Adrenal gland (tissue), 5 donors: ENCODE data around the gene ABL1.

ENCODE experiments used
- POLR2A ChIP-seq, 2 donors: fragments of 450-650 bp; IDR thresholded peaks; one replicate each; pipeline ENCODE4 v1.6.1; 2017; ENCODE audit warnings: antibody characterized with exemption in 2 of 2, mild to moderate bottlenecking in 2 of 2, moderate library complexity in 1 of 2
- TF ChIP-seq, protein P1 (sequence below), 6 experiments: fragments of 450-650 bp in 4 of 6; fragments of 200-600 bp in 2 of 6; sonication (generic) in 1 of 6; IDR thresholded peaks; 1 replicate in 5 of 6; 2 replicates in 1 of 6; pipeline versions ENCODE4 v1.5.1 to v1.8.0; 2016 to 2021; ENCODE audit warnings: antibody characterized with exemption in 6 of 6, mild to moderate bottlenecking in 2 of 6, moderate library complexity in 1 of 6
- donor health status: DM: no; HTN: no; CAD: no.

DNA sequence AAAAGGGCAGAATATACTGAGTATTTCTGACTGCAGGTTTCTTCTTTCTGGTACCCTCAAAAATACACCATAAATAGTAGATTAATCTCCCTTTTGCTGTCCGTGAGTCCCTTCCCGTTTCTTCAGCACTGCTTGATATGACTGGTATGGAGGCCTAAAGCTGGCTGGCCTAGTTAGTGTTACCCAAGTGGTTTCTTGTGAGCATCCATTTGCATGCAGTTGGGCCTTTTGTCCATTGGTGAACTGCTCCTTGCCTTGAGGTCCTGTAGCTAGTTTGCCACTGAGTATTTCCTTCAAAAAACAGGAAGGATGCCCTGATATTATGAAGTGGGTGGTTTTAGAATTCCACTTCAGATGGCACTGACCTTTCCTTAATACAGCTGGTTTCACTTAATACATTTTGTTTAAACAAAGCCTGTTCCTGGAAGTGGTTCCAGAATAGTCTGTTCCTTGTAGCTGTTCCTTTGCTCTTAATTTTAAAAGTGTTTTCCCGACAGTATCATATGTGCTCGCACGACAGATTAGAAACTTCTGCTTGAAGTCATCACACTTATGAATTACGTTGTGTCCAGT is 40.0 kb upstream of the ABL1 start:
- TF ChIP-seq, protein P1, sequence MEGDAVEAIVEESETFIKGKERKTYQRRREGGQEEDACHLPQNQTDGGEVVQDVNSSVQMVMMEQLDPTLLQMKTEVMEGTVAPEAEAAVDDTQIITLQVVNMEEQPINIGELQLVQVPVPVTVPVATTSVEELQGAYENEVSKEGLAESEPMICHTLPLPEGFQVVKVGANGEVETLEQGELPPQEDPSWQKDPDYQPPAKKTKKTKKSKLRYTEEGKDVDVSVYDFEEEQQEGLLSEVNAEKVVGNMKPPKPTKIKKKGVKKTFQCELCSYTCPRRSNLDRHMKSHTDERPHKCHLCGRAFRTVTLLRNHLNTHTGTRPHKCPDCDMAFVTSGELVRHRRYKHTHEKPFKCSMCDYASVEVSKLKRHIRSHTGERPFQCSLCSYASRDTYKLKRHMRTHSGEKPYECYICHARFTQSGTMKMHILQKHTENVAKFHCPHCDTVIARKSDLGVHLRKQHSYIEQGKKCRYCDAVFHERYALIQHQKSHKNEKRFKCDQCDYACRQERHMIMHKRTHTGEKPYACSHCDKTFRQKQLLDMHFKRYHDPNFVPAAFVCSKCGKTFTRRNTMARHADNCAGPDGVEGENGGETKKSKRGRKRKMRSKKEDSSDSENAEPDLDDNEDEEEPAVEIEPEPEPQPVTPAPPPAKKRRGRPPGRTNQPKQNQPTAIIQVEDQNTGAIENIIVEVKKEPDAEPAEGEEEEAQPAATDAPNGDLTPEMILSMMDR (IDR thresholded peaks at IDR 0.05): no peak
- TF ChIP-seq POLR2A (IDR thresholded peaks at IDR 0.05): no peak
